BLaER1 treated with 17β-estradiol and CSF1 and Interleukin-3, amounts not matched to agents 10 nM and 100 nM (cell line): Measurements from ENCODE around the gene ACVR1B.

Experiments
- H3K27ac ChIP-seq, 11 experiments: shearing (Covaris generic); formaldehyde crosslinking; 2 replicates each; pipeline ENCODE4 v1.8.1; 2022
- H3K27me3 ChIP-seq, 11 experiments: shearing (Covaris generic); formaldehyde crosslinking; 2 replicates each; pipeline ENCODE4 v1.8.1; 2022
- H3K36me3 ChIP-seq, 11 experiments: shearing (Covaris generic); formaldehyde crosslinking; 2 replicates each; pipeline ENCODE4 v1.8.1; 2022
- H3K4me1 ChIP-seq, 10 experiments: shearing (Covaris generic); formaldehyde crosslinking; 2 replicates each; pipeline ENCODE4 v1.8.1; 2022
- H3K4me2 ChIP-seq, 11 experiments: shearing (Covaris generic); formaldehyde crosslinking; 2 replicates each; pipeline ENCODE4 v1.8.1; 2022
- H3K4me3 ChIP-seq, 10 experiments: shearing (Covaris generic); formaldehyde crosslinking; 2 replicates each; pipeline ENCODE4 v1.8.1; 2022
- H3K9ac ChIP-seq, 11 experiments: shearing (Covaris generic); formaldehyde crosslinking; 2 replicates each; pipeline ENCODE4 v1.8.1; 2022
- H3K9me3 ChIP-seq, 11 experiments: shearing (Covaris generic); formaldehyde crosslinking; replicated peaks in 1 of 11; 2 replicates each; pipeline ENCODE4 v1.8.1; 2022
- H4K20me1 ChIP-seq, 11 experiments: shearing (Covaris generic); formaldehyde crosslinking; 2 replicates each; pipeline ENCODE4 v1.8.1; 2022
- Cebpa-rat ChIP-seq, 11 experiments: shearing (Covaris generic); IDR thresholded peaks; 2 replicates each; pipeline ENCODE4 v1.8.1; 2022

Gene ACVR1B

DNA sequence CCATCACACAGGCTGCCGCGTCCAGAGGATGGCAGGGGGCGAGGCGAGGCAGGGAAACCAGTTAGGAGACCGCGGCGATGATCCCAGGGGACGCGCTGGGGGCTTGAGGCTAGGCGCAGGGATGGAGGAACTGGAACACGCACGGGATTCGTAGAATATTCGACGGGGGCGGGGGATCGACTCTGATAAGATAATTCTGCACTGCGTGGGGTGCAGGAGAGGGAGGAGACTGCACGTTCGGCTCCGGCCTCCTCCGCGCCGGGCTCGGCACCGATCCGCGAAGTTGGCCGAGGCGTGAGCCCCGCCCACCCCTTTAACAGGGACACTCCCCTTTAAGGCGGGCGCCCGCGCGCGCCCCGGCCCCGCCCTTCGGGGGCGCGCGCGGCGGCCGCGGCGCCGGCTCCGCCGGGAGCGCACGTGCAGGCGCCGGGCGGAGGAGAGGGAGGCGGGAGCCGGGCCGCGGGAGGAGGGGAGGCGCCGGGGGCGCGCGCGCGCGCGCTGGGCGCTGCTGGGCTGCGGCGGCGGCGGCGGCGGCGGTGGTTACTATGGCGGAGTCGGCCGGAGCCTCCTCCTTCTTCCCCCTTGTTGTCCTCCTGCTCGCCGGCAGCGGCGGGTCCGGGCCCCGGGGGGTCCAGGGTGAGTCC is at the start of gene ACVR1B:
Gene ACVR1B (plus strand): TSS at position 501 of the 644 bp plus-strand sequence. CDS start 45 bp downstream, at position 546.
- H3K9me3 ChIP-seq, result peaks cover 0 to 9% (median 0%) of the 10 kb centered on the region in 11 experiments; a peak in 6 of 22 replicates
- H4K20me1 ChIP-seq, result peaks cover 15 to 36% (median 29%) of the 10 kb centered on the region in 11 experiments; a peak in 20 of 22 replicates
- H3K27me3 ChIP-seq, result no peaks in the 10 kb centered on the region
- H3K36me3 ChIP-seq, result peaks cover 0 to 23% (median 9%) of the 10 kb centered on the region in 11 experiments; a peak in 17 of 22 replicates
- peak within 1 kb of the TSS; percentile 93 to 99 (median 98) for H3K9ac ChIP-seq
- no peak for TF ChIP-seq Cebpa-rat (IDR thresholded peaks at IDR 0.05)
- peak within 1 kb of the TSS; percentile 85 to 99 (median 95) for H3K4me2 ChIP-seq
- peak within 1 kb of the TSS; percentile 86 to 99 (median 98) for H3K4me3 ChIP-seq
- peaks cover 42 to 72% (median 59%) of the 10 kb centered on the region in 10 experiments for H3K4me1 ChIP-seq
- peak within 1 kb of the TSS; percentile 92 to 98 (median 96) for H3K27ac ChIP-seq

- Histone ChIP-seq H3K9me3 (no peaks in the 10 kb centered on the region), H3K27ac (no peak overlapping the region), H3K4me3 (no peak overlapping the region), H3K4me1 (peaks cover 12 to 82% (median 45%) of the 10 kb centered on the region in 10 experiments), H3K9ac (no peak overlapping the region), H3K27me3 (peaks cover under 1 to 19% (median 13%) of the 10 kb centered on the region in 11 experiments; a peak in 21 of 22 replicates), H4K20me1 (no peaks in the 10 kb centered on the region), H3K36me3 (no peaks in the 10 kb centered on the region), H3K4me2 (no peak overlapping the region)
- no peak for TF ChIP-seq Cebpa-rat (IDR thresholded peaks at IDR 0.05)
These were observed 49.6 kb upstream of the ACVR1B start for GRCh38 chr12:51901881-51902280.

DNA sequence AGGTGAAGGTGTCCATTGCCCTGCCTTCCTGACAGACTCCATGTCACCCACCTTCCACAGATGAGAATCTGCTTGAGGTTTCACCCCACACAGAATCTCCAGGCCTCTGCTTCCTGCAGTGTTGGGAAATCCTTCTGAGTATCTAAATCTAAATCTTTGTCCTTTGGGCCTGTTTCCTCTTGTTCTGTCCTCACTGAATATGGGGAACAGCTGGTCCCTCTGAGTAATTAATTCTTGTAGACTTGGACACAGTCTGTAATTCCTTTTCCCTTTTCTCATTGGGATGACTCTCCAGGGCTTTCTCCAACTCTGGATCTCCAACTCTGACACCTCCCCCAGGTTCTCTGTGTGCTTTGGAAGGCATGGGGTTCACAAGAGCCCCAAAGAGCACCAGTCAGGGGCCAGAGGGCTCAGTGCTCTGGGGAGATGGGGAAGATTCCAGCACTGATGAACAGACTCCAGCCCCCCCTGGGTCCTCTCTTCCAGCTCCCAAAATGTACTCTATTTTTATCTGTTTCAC is 46.5 kb upstream of the ACVR1B start:
- TF ChIP-seq Cebpa-rat (IDR thresholded peaks at IDR 0.05), result no peak

DNA sequence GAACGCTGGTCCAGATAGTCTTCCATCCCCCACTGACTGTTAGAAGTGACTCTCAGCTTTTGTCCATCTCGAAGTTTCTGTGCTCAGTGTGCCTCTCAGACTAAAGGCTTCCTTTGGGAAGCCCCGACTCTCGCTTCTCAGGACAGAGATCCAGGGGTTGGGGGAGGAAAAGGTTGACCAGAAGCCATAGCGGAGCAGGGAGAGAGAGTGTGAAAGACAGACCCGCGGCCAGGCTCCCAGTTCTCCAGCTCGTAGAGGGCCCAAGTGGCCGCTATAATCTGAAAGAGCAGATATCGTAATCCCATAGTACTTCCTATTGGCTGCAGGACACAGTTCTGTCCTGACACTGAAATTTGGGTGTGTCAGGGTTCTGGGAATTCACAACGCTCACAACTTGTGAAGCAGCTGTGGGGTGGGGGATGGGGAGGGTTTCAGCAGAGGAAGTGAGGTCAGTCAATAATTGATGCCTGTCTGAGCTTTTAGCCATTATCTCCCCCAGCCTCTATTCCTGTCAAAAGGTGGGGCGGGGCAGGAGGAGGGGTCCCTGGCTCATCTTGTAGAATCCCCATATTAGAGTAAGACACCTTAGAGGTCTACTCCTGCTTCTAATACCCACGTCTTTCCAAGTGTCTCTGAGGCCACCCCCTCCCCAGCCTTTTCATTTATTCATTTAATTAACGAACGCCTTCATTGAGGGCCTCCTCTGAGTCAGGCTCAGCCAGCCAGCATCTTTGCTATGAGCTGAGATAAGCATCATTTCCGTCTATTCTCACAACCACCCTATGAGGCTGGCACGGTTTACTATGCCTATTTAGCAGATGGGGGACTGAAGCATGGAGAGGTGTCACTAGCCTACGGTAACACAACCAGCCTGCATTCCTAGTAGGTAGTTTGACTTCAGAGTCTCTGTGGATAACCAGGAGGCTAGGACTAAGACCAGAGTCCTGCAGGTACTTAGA is 45.7 kb upstream of the ACVR1B start:
- H3K9me3 ChIP-seq, result peaks cover 0 to 4% (median 0%) of the 10 kb centered on the region in 11 experiments; a peak in 2 of 22 replicates
- H4K20me1 ChIP-seq, result no peaks in the 10 kb centered on the region
- peak overlapping the region in 8 of 11 experiments; percentile 5 to 83 (median 60); a peak in 13 of 22 replicates for H3K4me2 ChIP-seq
- H3K4me3 ChIP-seq, result no peak overlapping the region
- H3K27ac ChIP-seq, result peak overlapping the region in 4 of 11 experiments; percentile 3 to 72 (median 60); a peak in 7 of 22 replicates
- peaks cover 8 to 64% (median 33%) of the 10 kb centered on the region in 10 experiments for H3K4me1 ChIP-seq
- peaks cover 13 to 43% (median 31%) of the 10 kb centered on the region in 11 experiments for H3K27me3 ChIP-seq
- peak overlapping the region in 2 of 11 experiments; percentile 1 to 51; a peak in 1 of 22 replicates for H3K9ac ChIP-seq
- no peak for TF ChIP-seq Cebpa-rat (IDR thresholded peaks at IDR 0.05)
- H3K36me3 ChIP-seq, result no peaks in the 10 kb centered on the region

More for the DNA sequence above, 46.5 kb upstream of the ACVR1B start:
- Histone ChIP-seq H3K36me3 (no peaks in the 10 kb centered on the region), H3K4me2 (peak overlapping the region in 8 of 11 experiments; percentile 5 to 83 (median 60); a peak in 13 of 22 replicates), H4K20me1 (no peaks in the 10 kb centered on the region), H3K4me3 (no peak overlapping the region), H3K27me3 (peaks cover 13 to 43% (median 31%) of the 10 kb centered on the region in 11 experiments), H3K4me1 (peaks cover under 1 to 64% (median 26%) of the 10 kb centered on the region in 10 experiments), H3K9ac (peak overlapping the region in 2 of 11 experiments; percentile 1 to 51; a peak in 1 of 22 replicates), H3K9me3 (peaks cover 0 to 4% (median 0%) of the 10 kb centered on the region in 11 experiments; a peak in 2 of 22 replicates), H3K27ac (peak overlapping the region in 4 of 11 experiments; percentile 3 to 72 (median 60); a peak in 7 of 22 replicates)

- peaks cover 0 to 4% (median 0%) of the 10 kb centered on the region in 11 experiments; a peak in 2 of 22 replicates for H3K9me3 ChIP-seq
- H3K4me3 ChIP-seq, result no peak overlapping the region
- H3K27ac ChIP-seq, result peak overlapping the region in 2 of 11 experiments; percentile 25 to 32; a peak in 2 of 22 replicates
- no peaks in the 10 kb centered on the region for H4K20me1 ChIP-seq
- no peaks in the 10 kb centered on the region for H3K36me3 ChIP-seq
- H3K27me3 ChIP-seq, result peaks cover 13 to 43% (median 31%) of the 10 kb centered on the region in 11 experiments
- H3K4me2 ChIP-seq, result peak overlapping the region in 5 of 11 experiments; percentile 54 to 83 (median 70); a peak in 9 of 22 replicates
- H3K9ac ChIP-seq, result no peak overlapping the region
- TF ChIP-seq Cebpa-rat (IDR thresholded peaks at IDR 0.05), result no peak
- H3K4me1 ChIP-seq, result peaks cover 16 to 64% (median 37%) of the 10 kb centered on the region in 10 experiments
These were observed 44.9 kb upstream of the ACVR1B start for GRCh38 chr12:51906430-51907082.

DNA sequence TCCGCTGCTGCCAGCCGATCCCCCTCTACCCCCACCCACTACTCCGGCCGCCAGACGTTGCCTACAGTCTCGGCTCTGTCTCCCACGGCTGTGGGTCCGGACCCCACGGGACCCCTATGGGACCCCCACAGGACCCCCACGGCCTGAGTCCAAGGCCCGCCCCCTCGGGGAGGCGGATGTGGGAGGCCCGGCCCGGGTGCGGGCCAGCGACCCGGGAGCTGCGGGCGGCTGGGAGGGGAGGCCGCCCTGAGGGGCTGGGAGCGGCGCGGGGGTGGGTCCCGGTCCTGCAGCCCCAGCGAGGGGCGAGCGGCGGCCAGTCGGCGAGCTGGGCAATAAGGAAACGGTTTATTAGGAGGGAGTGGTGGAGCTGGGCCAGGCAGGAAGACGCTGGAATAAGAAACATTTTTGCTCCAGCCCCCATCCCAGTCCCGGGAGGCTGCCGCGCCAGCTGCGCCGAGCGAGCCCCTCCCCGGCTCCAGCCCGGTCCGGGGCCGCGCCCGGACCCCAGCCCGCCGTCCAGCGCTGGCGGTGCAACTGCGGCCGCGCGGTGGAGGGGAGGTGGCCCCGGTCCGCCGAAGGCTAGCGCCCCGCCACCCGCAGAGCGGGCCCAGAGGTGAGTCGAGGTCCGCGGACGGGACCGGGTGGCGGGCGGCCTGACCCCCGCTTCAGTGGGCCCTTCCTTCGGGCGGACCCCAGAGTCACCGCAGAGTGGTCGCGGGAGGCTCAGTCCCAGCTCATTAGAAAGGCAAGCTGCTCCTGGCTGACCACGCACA is 44.2 kb upstream of the ACVR1B start, which contains the start of gene ACVRL1:
Gene ACVRL1 (plus strand): TSS at position 422 of the 773 bp plus-strand sequence. CDS start 4,971 bp downstream, outside the sequence.
- Histone ChIP-seq H3K4me2 (peak within 1 kb of the TSS in 5 of 11 experiments; percentile 54 to 83 (median 70); a peak in 9 of 22 replicates), H3K27ac (peak within 1 kb of the TSS in 2 of 11 experiments; percentile 31 to 32; a peak in 3 of 22 replicates), H3K36me3 (no peaks in the 10 kb centered on the region), H3K9ac (peak within 1 kb of the TSS in 2 of 11 experiments; percentile 15 to 22; a peak in 2 of 22 replicates), H4K20me1 (no peaks in the 10 kb centered on the region), H3K27me3 (peaks cover 13 to 43% (median 31%) of the 10 kb centered on the region in 11 experiments), H3K9me3 (peaks cover 0 to 4% (median 0%) of the 10 kb centered on the region in 11 experiments; a peak in 2 of 22 replicates), H3K4me3 (no peak within 1 kb of the TSS; a peak in 2 of 20 replicates), H3K4me1 (peaks cover 23 to 70% (median 44%) of the 10 kb centered on the region in 10 experiments)
- TF ChIP-seq Cebpa-rat (IDR thresholded peaks at IDR 0.05), result no peak

GRCh38 chr12:51907856-51908425 is 43.6 kb upstream of the ACVR1B start:
- Histone ChIP-seq H3K9me3 (peaks cover 0 to 4% (median 0%) of the 10 kb centered on the region in 11 experiments; a peak in 2 of 22 replicates), H3K27ac (no peak overlapping the region), H3K4me1 (peaks cover 30 to 72% (median 51%) of the 10 kb centered on the region in 10 experiments), H3K4me2 (peak overlapping the region in 2 of 11 experiments; percentile 21 to 52; a peak in 1 of 22 replicates), H3K36me3 (no peaks in the 10 kb centered on the region), H3K4me3 (no peak overlapping the region), H4K20me1 (no peaks in the 10 kb centered on the region), H3K9ac (no peak overlapping the region), H3K27me3 (peaks cover 13 to 43% (median 31%) of the 10 kb centered on the region in 11 experiments)
- TF ChIP-seq Cebpa-rat (IDR thresholded peaks at IDR 0.05), result no peak
